NCI-H1048 (cell line): Measurements from ENCODE around the gene NR2F1-AS1.
A peak's percentile ranks its signal among the peaks of the same experiment; 100 is the strongest.

ENCODE experiments used
- DNase-seq: peaks from one replicate; lab custom pipeline; 2025; lab: John Stamatoyannopoulos, UW

Gene NR2F1-AS1

DNA sequence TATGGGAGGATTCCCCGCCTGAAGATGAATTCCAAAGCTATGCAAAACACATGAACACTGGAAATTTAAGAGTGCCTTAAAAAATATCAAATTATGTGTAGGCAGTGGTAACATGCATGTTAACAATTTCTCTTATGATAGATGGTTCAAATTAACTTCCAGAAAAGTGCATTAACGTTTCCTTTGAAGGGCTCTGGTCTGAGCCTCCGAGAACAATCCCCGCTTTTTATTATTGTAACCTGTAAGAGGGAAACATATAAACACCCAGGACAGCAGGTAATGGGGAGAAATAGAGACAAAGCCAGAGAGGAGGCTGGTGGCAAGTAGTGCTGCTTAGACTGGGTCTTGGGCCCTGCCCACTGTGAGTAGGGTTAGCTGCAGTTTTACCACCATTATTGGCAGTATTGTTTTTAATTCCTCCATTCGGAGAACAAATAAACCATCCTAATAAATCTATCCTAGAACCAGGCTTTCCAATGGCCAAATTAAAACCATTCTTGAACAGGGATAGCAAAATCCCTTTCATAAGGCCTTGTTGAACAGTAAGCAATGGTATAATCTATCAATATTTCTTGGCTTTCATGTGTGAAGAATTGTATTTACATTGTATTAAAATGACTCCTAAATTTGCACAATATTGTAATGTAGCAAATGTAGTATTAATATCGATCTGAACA, 8.3 kb upstream of the NR2F1-AS1 start:
- DNase-seq: no peak

DNA sequence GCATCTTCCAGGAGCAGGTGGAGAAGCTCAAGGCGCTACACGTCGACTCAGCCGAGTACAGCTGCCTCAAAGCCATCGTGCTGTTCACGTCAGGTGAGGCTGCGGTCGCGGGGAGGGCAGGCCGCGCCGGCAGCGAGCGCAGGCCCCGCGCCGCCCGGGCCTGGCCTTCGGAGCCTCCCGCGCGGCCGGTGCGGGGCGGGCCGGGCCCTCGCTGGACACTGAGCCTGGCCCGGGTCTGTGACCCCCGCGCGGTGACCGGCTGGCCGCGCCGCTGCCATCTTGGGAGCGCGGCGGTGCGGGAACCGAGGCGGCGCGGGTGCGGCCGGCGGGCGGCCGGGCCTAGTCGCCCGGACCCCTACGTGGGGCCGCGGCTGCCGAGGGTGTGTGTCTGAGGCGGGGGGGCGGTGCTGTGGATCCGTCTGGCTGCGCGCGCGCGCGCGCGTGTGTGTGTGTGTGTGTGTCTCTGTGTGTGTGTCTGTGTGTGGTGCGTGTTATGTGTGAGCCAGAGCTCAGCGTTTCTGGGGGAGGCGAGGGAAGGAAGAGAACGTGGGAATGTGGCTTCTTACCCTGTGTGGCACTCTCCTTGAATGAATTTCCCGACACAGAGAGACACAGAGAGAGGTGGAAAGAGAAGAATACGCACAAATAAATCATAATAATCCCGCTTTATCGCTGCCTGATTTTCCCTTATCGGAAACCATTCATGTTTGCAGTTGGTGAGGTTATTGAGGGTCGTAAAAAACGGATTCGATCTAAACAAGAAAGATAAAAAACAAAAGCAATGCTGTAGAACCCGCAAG, 7.5 kb upstream of the NR2F1-AS1 start:
- no peak for DNase-seq

DNA sequence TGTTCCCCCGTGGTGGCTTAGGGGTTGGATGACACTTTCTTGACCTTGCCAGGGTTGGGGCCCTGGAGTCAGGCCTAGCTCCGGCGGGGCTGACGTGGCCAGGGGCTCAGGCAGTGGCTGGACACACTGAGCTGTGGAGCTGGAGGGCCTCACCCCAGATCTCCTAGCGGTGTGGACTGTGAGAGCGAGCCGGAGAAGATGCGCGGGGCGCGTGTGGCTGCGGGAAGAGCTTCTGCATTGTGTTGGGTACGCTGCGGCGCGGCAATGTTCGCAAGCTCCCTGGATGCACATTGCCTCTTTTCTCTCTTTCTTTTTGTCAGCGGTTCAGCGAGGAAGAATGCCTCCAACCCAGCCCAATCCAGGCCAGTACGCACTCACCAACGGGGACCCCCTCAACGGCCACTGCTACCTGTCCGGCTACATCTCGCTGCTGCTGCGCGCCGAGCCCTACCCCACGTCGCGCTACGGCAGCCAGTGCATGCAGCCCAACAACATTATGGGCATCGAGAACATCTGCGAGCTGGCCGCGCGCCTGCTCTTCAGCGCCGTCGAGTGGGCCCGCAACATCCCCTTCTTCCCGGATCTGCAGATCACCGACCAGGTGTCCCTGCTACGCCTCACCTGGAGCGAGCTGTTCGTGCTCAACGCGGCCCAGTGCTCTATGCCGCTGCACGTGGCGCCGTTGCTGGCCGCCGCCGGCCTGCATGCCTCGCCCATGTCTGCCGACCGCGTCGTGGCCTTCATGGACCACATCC, 6.8 kb upstream of the NR2F1-AS1 start:
- DNase-seq: no peak

DNA sequence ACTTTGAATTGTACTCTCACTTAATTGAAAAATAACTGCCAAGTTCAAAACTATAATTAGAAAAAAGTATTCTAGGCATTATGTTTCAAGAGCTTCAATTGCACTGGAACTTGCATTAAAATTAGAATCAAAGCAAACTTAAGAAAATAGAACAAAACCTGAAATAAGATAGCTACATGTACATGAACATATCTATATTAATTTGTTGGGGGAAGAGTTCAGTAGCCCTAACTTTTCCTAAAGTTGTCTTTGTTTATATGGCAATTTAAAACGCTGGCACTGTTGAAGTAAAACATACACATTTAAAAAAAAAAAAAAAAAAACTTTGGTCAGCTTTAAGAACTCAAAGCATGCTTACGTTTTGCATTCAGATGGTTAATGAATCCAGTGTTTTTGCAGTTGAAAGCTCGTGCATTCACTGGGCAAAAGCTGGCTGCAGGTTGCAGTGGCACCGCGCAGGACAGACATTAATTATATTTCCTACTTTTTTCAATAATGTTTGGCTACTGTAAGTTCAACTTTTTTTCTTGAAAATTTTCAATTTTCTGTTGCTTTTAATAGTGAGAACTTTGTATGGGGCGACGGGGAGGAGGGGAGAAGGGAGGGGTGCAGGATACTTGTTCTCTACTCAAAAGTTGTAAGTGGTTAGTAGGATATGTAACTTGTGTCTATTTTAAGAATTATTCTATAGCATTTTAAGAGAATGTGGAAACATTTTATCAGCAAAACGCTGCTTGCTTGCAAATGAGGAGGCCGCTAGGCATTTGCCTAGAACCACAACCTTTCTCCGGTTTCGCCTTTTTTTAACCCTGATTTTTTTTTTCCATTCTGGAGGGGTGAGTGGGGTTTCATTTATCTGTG, 5.9 kb upstream of the NR2F1-AS1 start:
- DNase-seq: no peak

DNA sequence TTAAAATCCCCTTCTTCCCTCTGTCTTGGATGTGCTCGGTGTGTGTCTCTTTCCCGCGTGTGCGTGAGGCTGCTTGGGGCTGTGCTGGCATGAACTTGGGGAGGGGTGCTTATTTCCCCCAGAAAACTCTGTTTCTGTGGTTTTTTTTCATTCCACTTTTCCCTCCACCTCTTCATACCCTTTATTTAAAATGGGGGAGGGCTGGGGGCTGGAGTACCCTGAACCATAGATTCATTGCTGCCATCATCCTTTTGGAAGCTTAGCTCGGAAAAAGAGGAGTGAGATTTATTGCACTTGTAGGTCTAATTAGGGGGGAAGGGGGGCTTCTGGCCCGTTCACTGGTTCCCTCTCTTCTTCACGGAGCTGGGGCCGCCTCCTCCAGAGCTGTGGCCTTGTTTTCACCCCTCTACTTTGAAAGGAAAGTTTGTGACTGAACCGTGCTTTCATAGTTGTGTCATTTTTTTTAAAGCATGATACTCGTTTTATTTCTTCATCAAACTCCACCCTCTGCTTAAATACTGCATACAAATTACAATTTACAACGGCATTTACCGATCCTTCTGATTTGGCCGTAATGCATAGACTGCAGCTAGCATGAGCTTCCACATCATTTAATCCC, 4.9 kb upstream of the NR2F1-AS1 start:
- DNase-seq: no peak

DNA sequence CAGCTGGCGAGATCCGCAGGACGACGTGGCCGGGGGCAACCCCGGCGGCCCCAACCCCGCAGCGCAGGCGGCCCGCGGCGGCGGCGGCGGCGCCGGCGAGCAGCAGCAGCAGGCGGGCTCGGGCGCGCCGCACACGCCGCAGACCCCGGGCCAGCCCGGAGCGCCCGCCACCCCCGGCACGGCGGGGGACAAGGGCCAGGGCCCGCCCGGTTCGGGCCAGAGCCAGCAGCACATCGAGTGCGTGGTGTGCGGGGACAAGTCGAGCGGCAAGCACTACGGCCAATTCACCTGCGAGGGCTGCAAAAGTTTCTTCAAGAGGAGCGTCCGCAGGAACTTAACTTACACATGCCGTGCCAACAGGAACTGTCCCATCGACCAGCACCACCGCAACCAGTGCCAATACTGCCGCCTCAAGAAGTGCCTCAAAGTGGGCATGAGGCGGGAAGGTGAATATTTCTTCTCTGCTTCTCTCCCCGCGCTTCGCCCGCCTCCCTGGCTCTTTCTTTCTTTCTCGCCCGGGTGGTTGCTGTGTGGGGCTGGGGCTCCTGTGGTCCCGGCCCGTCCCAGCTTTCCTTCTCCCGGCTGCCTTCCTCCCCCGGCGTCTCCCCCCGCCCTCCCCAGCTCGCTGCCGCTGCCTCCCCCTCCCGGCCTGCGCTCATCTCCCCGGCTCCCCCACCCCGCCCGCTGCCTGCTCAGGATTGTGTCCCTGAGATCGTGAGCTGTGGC, 4.2 kb upstream of the NR2F1-AS1 start:
- DNase-seq: no peak

DNA sequence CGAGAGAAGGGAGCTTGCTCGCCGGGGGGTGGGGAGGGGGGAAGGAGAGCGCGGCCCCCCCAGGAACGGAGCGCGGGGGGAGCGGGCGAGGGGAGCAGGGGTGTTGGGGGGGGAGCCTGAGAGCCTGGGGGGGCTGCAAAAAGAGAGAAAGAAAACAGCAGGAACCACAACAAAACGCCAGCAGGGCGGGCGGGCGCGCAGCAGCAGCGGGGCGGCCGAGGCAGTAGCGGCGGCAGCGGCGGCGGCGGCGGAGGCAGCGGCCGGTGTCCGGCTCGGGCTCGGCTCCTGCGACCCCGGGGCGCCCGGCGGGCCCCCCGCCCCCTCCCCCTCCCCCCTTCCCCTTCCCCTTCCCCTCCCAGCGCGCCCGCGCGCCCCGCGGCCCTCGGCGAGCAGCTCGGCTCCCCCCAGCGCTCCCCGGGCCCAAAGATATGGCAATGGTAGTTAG, 3.6 kb upstream of the NR2F1-AS1 start:
- DNase-seq: no peak

DNA sequence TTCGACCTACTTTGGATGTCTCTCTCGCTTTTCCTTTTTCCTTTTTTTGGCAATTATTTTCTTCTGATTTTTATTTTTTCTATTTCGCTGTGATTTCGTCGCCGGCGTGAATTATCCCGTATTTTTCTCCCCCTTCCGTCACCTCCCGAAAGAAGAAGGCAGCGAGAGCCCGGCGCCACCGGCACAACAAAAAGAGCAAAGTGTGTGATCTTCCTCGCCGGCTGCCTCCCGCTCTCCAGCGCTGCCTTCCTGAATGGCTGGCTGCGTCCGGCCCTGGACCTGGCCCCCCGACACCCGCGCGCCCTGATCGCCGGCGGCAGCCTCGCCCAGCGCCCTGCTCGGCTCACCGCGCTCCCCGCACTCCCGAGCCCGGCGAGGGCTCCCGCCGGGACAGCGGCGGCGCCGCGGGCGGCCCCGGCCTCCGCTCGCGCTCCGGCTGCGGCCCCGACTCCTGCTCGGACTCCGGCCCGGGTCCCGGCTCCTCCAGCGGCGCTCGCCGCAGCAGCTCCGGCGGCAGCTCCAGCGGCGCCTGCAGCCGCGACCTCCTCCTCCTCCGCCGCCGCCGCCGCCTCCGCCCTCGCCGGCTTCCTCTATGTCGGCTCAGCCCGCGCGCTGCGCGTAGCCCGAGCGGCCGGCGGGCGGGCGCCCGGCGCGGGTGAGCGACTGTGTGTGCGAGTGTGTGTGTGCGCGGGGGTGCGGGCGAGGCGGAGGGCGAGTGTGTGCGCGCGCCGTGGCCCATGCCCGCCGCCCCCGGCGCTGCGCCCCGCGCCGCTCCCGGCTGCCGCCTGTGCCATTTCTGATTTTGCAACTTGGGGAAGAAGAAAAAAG, 3.0 kb upstream of the NR2F1-AS1 start:
- no peak for DNase-seq

DNA sequence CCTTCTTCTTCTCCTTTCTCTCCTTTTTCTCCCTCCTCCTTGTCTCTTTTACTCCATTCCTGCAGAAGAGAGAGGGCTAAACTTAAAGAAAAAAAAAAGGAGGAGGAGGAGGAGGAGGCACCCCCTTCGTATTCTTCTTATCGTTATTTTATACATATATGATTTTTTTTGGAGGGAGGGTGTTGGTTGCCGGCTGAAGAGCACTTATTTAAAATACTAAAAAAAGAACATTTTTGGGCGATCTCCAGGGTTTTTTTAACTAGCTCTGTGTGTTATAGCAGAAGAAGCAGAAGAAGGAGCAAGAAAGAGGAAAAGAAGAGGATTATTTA, 2.4 kb upstream of the NR2F1-AS1 start:
- no peak for DNase-seq

DNA sequence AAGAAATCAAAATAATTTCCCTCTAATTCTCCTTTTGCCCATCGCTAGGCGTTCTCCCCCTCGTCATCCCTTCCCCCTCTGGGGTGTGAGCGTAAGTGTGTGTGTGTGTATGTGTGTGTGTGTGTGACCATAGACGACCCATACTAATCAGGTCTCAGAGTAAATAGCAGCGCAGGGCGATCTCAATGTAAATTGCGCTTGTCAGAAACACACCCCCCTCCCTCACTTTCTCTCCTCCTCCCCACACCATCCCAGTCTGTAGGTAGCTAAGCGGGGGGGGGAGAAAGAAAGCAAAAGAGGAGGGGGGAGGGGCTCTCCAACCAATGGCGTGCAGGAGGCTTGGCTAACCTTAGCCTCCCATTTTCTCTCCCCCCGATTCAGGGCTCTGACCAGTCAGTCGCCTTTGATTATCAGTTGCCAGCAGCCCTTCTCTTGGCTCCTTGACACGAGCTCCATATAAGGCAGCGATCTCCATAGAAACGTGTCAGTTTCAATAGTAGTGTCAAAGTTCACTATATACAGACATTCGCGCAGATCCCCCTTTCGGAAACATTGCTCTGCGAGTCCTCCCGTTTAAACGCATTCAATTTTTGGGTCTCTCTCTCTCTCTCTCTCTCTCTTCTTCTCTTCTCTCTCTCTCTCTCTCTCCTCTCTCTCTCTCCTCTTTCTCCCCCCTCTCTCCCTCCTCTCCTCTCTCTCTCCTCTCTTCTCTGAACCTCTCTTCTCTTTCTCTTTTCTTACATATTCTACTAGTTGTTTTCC, 1.8 kb upstream of the NR2F1-AS1 start, which contains the start of gene NR2F1:
Gene NR2F1 (plus strand): TSS at position 546 of the 762 bp plus-strand sequence. CDS start 1,802 bp downstream, outside the sequence.
- DNase-seq: peak; percentile 74

DNA sequence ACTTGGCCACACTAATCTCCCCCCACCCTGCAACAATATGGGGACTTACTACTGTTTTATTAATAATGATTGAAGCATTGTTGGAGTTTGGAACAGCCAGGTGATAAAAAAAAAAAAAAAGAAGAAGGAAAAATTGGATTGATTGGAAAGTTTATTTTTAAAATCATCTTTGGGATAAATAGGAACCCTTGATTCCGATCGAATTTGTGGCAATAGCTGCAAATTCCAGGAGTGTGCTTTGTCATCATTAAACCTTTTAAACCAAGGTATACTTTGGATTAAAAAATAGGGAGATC, 1.1 kb upstream of the NR2F1-AS1 start:
- no peak for DNase-seq

DNA sequence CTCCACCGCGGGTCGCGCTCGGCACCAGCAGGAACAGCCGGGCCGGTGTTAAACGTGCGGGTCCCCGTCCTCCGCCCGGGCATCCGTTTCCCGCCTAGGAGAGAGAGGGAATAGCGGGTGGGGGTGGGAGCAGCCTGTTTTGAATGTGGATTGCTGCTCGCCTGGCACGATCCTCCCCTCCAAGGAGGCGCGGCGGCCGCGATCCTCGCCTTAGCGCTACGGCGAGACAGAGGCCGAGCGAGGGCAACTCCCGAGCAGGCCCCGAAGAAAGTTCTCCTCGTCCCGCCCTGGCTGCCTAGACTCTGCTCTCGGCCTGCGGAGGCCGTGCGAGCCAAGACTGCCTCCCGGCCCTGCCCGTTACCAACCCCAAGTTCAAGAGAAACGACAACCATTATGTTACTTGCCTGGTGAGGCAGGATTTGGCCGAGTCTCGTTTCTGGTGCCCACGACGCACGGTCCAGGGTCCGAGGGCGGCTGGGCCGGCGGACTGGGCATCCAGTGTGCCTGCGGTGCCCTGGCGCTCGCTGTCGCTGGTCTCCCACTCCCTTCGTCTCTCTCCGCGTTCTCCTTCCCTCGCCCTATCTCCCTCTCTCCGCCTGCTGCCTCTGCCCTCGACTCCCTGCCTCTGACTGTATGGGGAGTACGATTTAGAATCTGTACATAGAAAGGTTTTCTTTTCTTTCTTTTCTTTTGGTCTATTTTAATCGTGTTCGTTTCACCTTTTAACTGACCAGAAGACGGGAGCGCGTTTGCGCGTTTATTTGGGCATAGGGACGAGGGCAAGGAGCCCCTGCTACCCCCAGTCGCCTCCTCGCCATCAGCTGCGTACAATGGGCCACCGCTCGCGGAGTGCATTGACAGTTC, 724 bp downstream of the NR2F1-AS1 start:
- peak; percentile 24 for DNase-seq

DNA sequence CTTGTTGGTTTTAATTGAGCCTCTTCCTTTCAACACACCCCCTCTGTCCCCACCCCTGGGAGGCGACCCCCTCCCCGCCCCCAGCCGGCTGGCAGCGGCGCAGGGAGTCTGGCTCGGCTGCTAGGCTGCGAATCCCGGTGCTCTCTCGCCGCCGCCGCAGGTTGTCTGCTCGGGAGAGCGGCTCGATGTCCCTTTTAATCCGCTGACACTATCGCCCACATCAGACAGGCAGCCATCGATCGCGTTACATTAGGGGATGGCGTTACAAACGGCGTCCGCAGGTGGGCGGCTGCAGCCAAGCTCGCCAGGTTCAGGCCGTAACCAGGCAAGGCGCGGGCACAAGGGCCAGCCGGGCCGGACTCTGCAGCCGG, 1.3 kb downstream of the NR2F1-AS1 start:
- DNase-seq: no peak

DNA sequence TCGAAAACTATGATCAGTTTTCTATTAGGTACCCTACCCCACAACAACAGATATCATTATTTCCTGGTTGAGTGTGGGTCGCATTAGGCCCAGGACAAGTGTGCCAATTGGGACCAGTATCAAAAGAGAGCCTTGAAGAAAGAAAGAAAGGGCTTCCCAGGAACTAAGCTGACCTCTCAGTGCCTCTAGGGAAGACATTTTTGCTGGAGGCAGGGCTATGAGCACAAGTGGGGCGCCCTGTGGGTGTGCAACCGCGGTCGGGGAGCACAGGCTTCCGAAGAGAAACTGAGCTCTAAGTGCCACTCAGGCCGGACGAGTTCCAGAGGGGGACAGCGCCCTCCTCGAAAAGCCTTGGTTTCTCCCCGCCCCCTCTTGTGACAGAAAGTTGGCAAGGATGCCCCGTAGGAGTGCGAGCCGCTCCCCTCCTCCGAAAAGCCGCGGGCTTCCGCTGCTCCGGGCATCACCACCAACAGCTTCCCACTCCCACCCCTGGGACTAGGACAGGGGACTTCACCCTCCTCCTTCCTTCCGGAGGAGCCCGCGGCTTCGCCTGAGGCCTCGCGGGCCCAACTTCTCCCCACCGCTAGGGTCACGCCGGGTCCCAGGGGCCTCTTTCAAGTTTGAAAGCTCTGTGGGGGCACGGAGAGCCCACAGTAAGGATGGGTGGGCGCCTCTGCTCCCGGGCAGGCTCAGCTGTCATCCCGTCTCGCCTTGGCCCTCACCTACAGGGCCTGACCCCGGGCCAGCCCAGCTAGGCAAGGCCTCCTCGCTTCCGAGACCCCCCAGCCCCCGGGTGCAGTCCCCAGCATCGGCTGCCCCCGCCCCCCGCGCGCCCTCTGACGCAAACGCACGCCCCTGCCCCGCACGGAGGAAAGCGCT, 2.0 kb downstream of the NR2F1-AS1 start:
- DNase-seq: no peak

DNA sequence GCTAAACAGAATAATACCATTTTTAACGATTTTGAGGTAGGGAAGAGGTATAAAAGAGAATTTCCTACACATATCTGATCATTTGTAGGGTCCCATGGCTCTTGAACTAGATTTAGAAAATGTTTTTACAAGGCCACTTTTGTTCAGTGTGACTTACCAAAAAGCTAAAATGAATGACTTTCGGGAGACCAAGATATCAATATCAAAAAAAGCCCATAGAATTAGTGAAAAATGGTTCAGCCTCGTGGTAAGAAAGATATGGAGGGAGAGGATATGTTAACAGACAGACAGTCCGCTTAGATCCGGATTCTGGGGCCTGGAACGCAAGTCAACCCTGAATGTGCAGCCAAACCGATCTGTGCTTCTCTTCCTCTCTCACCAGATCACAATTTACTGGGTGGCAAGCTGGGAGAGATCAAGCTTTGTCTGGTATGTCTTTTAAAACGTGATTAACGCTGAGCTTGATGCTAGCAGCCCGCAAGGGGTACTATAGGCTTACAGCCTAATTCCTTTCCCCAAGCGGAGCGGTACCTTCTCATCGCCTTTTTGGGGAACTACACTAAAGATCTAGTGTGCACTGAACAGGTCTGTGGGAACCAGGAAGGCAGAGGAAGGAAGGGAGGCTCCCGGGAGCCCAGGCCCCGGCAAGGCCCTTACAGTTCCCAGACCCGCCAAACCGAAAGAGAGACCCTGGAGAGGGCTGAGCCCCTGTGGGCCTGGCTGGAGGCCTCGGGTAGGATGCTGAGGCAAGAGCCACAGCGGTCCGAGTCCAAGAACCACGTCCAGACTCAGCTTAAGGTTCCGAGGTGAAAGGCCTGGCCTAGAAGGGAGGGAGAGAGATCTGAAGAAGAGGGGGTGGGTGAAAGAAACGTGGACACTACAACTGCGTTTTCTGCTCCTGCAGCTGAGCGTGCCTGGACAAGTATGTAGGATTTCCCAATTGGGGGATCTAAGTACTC, 2.9 kb downstream of the NR2F1-AS1 start:
- DNase-seq: no peak
